COLO829 (cell line): ENCODE results near the gene PLEKHH3.

Experiments used
- DNase-seq: peaks from one replicate; pipeline ENCODE4 v3.0.0; 2012; ENCODE audit warnings: low spot score

Gene PLEKHH3

GRCh38 chr17:42676424-42677011, at the start of gene PLEKHH3:
Gene PLEKHH3, minus strand, starts transcription at chr17:42676994. Its CDS starts 431 bp downstream, at chr17:42676563.
- no peak for DNase-seq

GRCh38 chr17:42725143-42725542, 48.3 kb upstream of the PLEKHH3 start:
- DNase-seq: no peak

- no peak for DNase-seq
Observed at GRCh38 chr17:42723636-42724035, 46.8 kb upstream of the PLEKHH3 start.

- DNase-seq: peak; percentile 68
Observed at GRCh38 chr17:42720996-42721583, 44.3 kb upstream of the PLEKHH3 start.

GRCh38 chr17:42709561-42709960, 32.8 kb upstream of the PLEKHH3 start:
- DNase-seq: no peak

- DNase-seq: no peak
Observed at GRCh38 chr17:42708588-42708987, 31.8 kb upstream of the PLEKHH3 start.

GRCh38 chr17:42706732-42707131, 29.9 kb upstream of the PLEKHH3 start:
- DNase-seq: no peak

- no peak for DNase-seq
Observed at GRCh38 chr17:42704837-42705494, 28.2 kb upstream of the PLEKHH3 start.

GRCh38 chr17:42704490-42704836, 27.7 kb upstream of the PLEKHH3 start:
- no peak for DNase-seq

GRCh38 chr17:42702446-42702845, 25.7 kb upstream of the PLEKHH3 start:
- DNase-seq: no peak

- DNase-seq: no peak
Observed at GRCh38 chr17:42700586-42701289, 23.9 kb upstream of the PLEKHH3 start.

- no peak for DNase-seq
Observed at GRCh38 chr17:42699415-42699740, 22.6 kb upstream of the PLEKHH3 start.

GRCh38 chr17:42698736-42699414, 22.1 kb upstream of the PLEKHH3 start:
- no peak for DNase-seq

- no peak for DNase-seq
Observed at GRCh38 chr17:42697108-42697811, 20.5 kb upstream of the PLEKHH3 start.

GRCh38 chr17:42695500-42695899, 18.7 kb upstream of the PLEKHH3 start:
- no peak for DNase-seq

GRCh38 chr17:42694524-42694923, 17.7 kb upstream of the PLEKHH3 start:
- DNase-seq: no peak

GRCh38 chr17:42692489-42692888, 15.7 kb upstream of the PLEKHH3 start:
- no peak for DNase-seq

- DNase-seq: no peak
Observed at GRCh38 chr17:42691021-42691545, 14.3 kb upstream of the PLEKHH3 start.

- DNase-seq: no peak
Observed at GRCh38 chr17:42690596-42690995, 13.8 kb upstream of the PLEKHH3 start.

- DNase-seq: no peak
Observed at GRCh38 chr17:42687707-42688320, 11.0 kb upstream of the PLEKHH3 start.

GRCh38 chr17:42686520-42687128, 9.8 kb upstream of the PLEKHH3 start:
- no peak for DNase-seq
